Measurements from ENCODE around the gene GJA4.

GJA4 gene

GRCh38 chr1:34792868-34793727 is at the start of gene GJA4:
GJA4 (plus strand) TSS chr1:34792999; CDS start chr1:34794214, 1,215 bp downstream.
- no peak for DNase-seq (ENCODE audit: low read depth)

GRCh38 chr1:34743775-34744174 is 49.0 kb upstream of the GJA4 start:
- DNase-seq (ENCODE audit: low read depth) = no peak

GRCh38 chr1:34744851-34745250 is 47.9 kb upstream of the GJA4 start:
- no peak for DNase-seq (ENCODE audit: low read depth)

- no peak for DNase-seq (ENCODE audit: low read depth)
Measured at GRCh38 chr1:34745666-34746065, 47.1 kb upstream of the GJA4 start.

- DNase-seq (ENCODE audit: low read depth) = no peak
Measured at GRCh38 chr1:34746101-34746500, 46.7 kb upstream of the GJA4 start.

GRCh38 chr1:34746785-34747637 is 45.8 kb upstream of the GJA4 start:
- DNase-seq (ENCODE audit: low read depth) = no peak

GRCh38 chr1:34747638-34747941 is 45.2 kb upstream of the GJA4 start:
- DNase-seq (ENCODE audit: low read depth) = no peak

GRCh38 chr1:34749992-34750391 is 42.8 kb upstream of the GJA4 start:
- no peak for DNase-seq (ENCODE audit: low read depth)

GRCh38 chr1:34750610-34751009 is 42.2 kb upstream of the GJA4 start:
- DNase-seq (ENCODE audit: low read depth) = no peak

GRCh38 chr1:34753163-34753562 is 39.6 kb upstream of the GJA4 start:
- peak; percentile 44 for DNase-seq (ENCODE audit: low read depth)

- DNase-seq (ENCODE audit: low read depth) = no peak
Measured at GRCh38 chr1:34754964-34755637, 37.7 kb upstream of the GJA4 start, which contains the start of gene GJB5. GJB5 (plus strand) TSS chr1:34755047; CDS start chr1:34757331, 2,284 bp downstream.

- DNase-seq (ENCODE audit: low read depth) = no peak
Measured at GRCh38 chr1:34755961-34756360, 36.8 kb upstream of the GJA4 start.

- DNase-seq (ENCODE audit: low read depth) = no peak
Measured at GRCh38 chr1:34757386-34757785, 35.4 kb upstream of the GJA4 start.

- no peak for DNase-seq (ENCODE audit: low read depth)
Measured at GRCh38 chr1:34758751-34759150, 34.0 kb upstream of the GJA4 start.

- peak; percentile 13 for DNase-seq (ENCODE audit: low read depth)
Measured at GRCh38 chr1:34759503-34760357, 33.1 kb upstream of the GJA4 start, which contains the start of gene GJB4. GJB4 (plus strand) TSS chr1:34759740; CDS start chr1:34761255, 1,515 bp downstream.

- no peak for DNase-seq (ENCODE audit: low read depth)
Measured at GRCh38 chr1:34761176-34761761, 31.5 kb upstream of the GJA4 start.

- no peak for DNase-seq (ENCODE audit: low read depth)
Measured at GRCh38 chr1:34761776-34762307, 31.0 kb upstream of the GJA4 start.

GRCh38 chr1:34762474-34763141 is 30.2 kb upstream of the GJA4 start:
- DNase-seq (ENCODE audit: low read depth) = peak; percentile 36

- DNase-seq (ENCODE audit: low read depth) = peak; percentile 84
Measured at GRCh38 chr1:34763142-34763781, 29.5 kb upstream of the GJA4 start.

- DNase-seq (ENCODE audit: low read depth) = no peak
Measured at GRCh38 chr1:34768856-34769255, 23.9 kb upstream of the GJA4 start.
